ENCODE data around the gene CLDN10.

GRCh38 chr13:95507991-95508390, 44.5 kb upstream of the CLDN10 start:
- TF ChIP-seq EP300 (IDR thresholded peaks at IDR 0.05) (no peak), CTCF (IDR thresholded peaks at IDR 0.05) (no peak), POLR2A (IDR thresholded peaks at IDR 0.05) (no peak)

Data from ovary (tissue), 3 donors.